PC-3 (cell line): Measurements from ENCODE around the gene HLA-DRB5. TPM values are rescaled to one million over a fixed set of nuclear protein-coding genes. Genes with fewer than 3 reads are reported as not detected.

Source experiments
- ATAC-seq: fragments of 200-7000 bp; cut with Tn5 transposase; 2 replicates; pipeline ENCODE4 v1.9.1; 2020; ENCODE audit warnings: mild to moderate bottlenecking, moderate library complexity
- BruUV-seq: library from RNA; stranded (reverse); fragments of 400-500 nt; replicated peaks from 2 replicates; lab custom pipeline; 2021; lab: Mats Ljungman, UMichigan
- CTCF ChIA-PET: fragments of 300-600 bp; sonication (Branson Sonifier 250); formaldehyde crosslinking; loops from one replicate; lab custom pipeline; 2022; ENCODE audit warnings: antibody characterized with exemption; lab: Charles Lee
- POLR2A ChIA-PET: fragments of 300-600 bp; sonication (Branson Sonifier 250); formaldehyde crosslinking; loops from one replicate; lab custom pipeline; 2022; ENCODE audit warnings: antibody characterized with exemption; ENCODE audit not compliant: unreplicated experiment; lab: Charles Lee
- DNase-seq: peaks from one replicate; pipeline ENCODE4 v3.0.0-alpha.2; 2015
- H2AFZ ChIP-seq: fragments of 300-600 bp; sonication (generic); 2 replicates; pipeline ENCODE4 v1.6.0; 2016; ENCODE audit warnings: antibody characterized with exemption, low read length
- H3F3A ChIP-seq: fragments of 300-600 bp; sonication (generic); one replicate; pipeline ENCODE4 v1.6.0; 2017; ENCODE audit warnings: antibody characterized with exemption, low read length, control low read depth, mild to moderate bottlenecking; ENCODE audit not compliant: unreplicated experiment
- H3K27ac ChIP-seq: fragments of 300-600 bp; sonication (generic); 2 replicates; pipeline ENCODE4 v1.5.1; 2016; ENCODE audit warnings: mild to moderate bottlenecking, low read length
- H3K27me3 ChIP-seq: fragments of 300-600 bp; sonication (generic); 2 replicates; pipeline ENCODE4 v1.6.1; 2016; ENCODE audit warnings: low read length, mixed read lengths
- H3K36me3 ChIP-seq: fragments of 300-600 bp; sonication (generic); 2 replicates; pipeline ENCODE4 v1.6.1; 2016; ENCODE audit warnings: low read depth, mixed run types, low read length, mixed read lengths
- H3K4me1 ChIP-seq: fragments of 300-600 bp; sonication (generic); 2 replicates; pipeline ENCODE4 v1.5.1; 2016; ENCODE audit warnings: low read length; ENCODE audit not compliant: insufficient read depth
- H3K4me2 ChIP-seq: fragments of 300-600 bp; sonication (generic); 2 replicates; pipeline ENCODE4 v1.6.0; 2016; ENCODE audit warnings: low read length
- H3K4me3 ChIP-seq: fragments of 300-600 bp; sonication (generic); 2 replicates; pipeline ENCODE4 v1.5.1; 2016; ENCODE audit warnings: mild to moderate bottlenecking, low read length, mixed read lengths
- H3K79me2 ChIP-seq: fragments of 300-600 bp; sonication (generic); 2 replicates; pipeline ENCODE4 v1.6.1; 2017; ENCODE audit warnings: low read length, mixed read lengths
- H3K9ac ChIP-seq: fragments of 300-600 bp; sonication (generic); 2 replicates; pipeline ENCODE4 v1.6.0; 2016; ENCODE audit warnings: mild to moderate bottlenecking, low read length
- H3K9me2 ChIP-seq: fragments of 300-600 bp; sonication (generic); replicated peaks from 2 replicates; pipeline ENCODE4 v1.6.1; 2016; ENCODE audit warnings: mixed run types, low read length, mixed read lengths
- H3K9me3 ChIP-seq: fragments of 300-600 bp; sonication (generic); 2 replicates; pipeline ENCODE4 v1.6.1; 2016; ENCODE audit warnings: low read length, mixed read lengths
- H4K20me1 ChIP-seq: fragments of 300-600 bp; sonication (generic); 2 replicates; pipeline ENCODE4 v1.6.1; 2016; ENCODE audit warnings: low read length, mixed read lengths
- CTCF ChIP-seq: fragments of 300-600 bp; sonication (generic); conservative IDR thresholded peaks from 2 replicates; pipeline ENCODE4 v1.5.1; 2017; ENCODE audit warnings: antibody characterized with exemption, low read depth, mild to moderate bottlenecking, low read length
- EZH2 ChIP-seq: fragments of 300-600 bp; sonication (generic); IDR thresholded peaks from one replicate; pipeline ENCODE4 v1.6.1; 2017; ENCODE audit warnings: antibody characterized with exemption, mild to moderate bottlenecking, low read length; ENCODE audit not compliant: unreplicated experiment
- EZH2phosphoT487 ChIP-seq: fragments of 300-600 bp; sonication (generic); IDR thresholded peaks from 2 replicates; pipeline ENCODE4 v1.6.1; 2018; ENCODE audit warnings: mild to moderate bottlenecking, antibody characterized with exemption, low read length, borderline replicate concordance
- intact Hi-C: fragments of 100-400 bp; cut with micrococcal nuclease; formaldehyde crosslinking; loops from 2 replicates; pipeline ENCODE4 v1.9.0; 2023
- total RNA-seq: library from RNA; depleted of rRNA; stranded (reverse); fragments of >200 nt; gene quantifications from 2 replicates; pipeline ENCODE4 v1.2.3, GENCODE V29; 2014

The HLA-DRB5 gene
- total RNA-seq, 1 experiment from 2014 or later = not detected

GRCh38 chr6:32519118-32519909, 10.8 kb downstream of the HLA-DRB5 start:
- ChIA-PET POLR2A (no interaction called here), CTCF (no interaction called here)
- no peak overlapping the region for H3K4me3 ChIP-seq
- no peaks in the 10 kb centered on the region for H3K36me3 ChIP-seq
- no peak overlapping the region for H3K27ac ChIP-seq
- ATAC-seq (no peak), DNase-seq (no peak)
- no peaks in the 10 kb centered on the region for H3K79me2 ChIP-seq
- BruUV-seq = no TSS peak
- TF ChIP-seq CTCF (no peak), EZH2 (no peak), EZH2phosphoT487 (no peak)
- H3K9ac ChIP-seq = no peak overlapping the region
- no peaks in the 10 kb centered on the region for H3K4me1 ChIP-seq
- intact Hi-C loops = no loop called here
- no peaks in the 10 kb centered on the region for H3K27me3 ChIP-seq
- no peaks in the 10 kb centered on the region for H4K20me1 ChIP-seq
- H3K4me2 ChIP-seq = no peak overlapping the region
- no peak overlapping the region for H2AFZ ChIP-seq
- H3K9me2 ChIP-seq = no peaks in the 10 kb centered on the region
- no peaks in the 10 kb centered on the region for H3K9me3 ChIP-seq
- H3F3A ChIP-seq = no peaks in the 10 kb centered on the region

- no peaks in the 10 kb centered on the region for H3K9me3 ChIP-seq
- no peaks in the 10 kb centered on the region for H3K9me2 ChIP-seq
- no peak overlapping the region for H3K4me2 ChIP-seq
- no peaks in the 10 kb centered on the region for H3K79me2 ChIP-seq
- no peak overlapping the region for H3K4me3 ChIP-seq
- ChIA-PET CTCF (no interaction called here), POLR2A (no interaction called here)
- TF ChIP-seq EZH2 (no peak), CTCF (no peak), EZH2phosphoT487 (no peak)
- no peaks in the 10 kb centered on the region for H4K20me1 ChIP-seq
- no peak for ATAC-seq
- BruUV-seq = no TSS peak
- no peaks in the 10 kb centered on the region for H3F3A ChIP-seq
- no peak overlapping the region for H3K9ac ChIP-seq
- no peak for DNase-seq
- H3K27me3 ChIP-seq = no peaks in the 10 kb centered on the region
- H2AFZ ChIP-seq = no peak overlapping the region
- no peak overlapping the region for H3K27ac ChIP-seq
- intact Hi-C loops = no loop called here
- H3K4me1 ChIP-seq = no peaks in the 10 kb centered on the region
- no peaks in the 10 kb centered on the region for H3K36me3 ChIP-seq
Measured at GRCh38 chr6:32517654-32518445, 12.2 kb downstream of the HLA-DRB5 start.

- Histone ChIP-seq H3K9me2 (no peaks in the 10 kb centered on the region), H3K36me3 (no peaks in the 10 kb centered on the region), H3K27ac (no peak overlapping the region), H4K20me1 (no peaks in the 10 kb centered on the region), H2AFZ (no peak overlapping the region), H3K4me2 (no peak overlapping the region), H3K9me3 (no peaks in the 10 kb centered on the region), H3K9ac (no peak overlapping the region), H3K27me3 (no peaks in the 10 kb centered on the region), H3K4me3 (no peak overlapping the region), H3K79me2 (no peaks in the 10 kb centered on the region), H3K4me1 (no peaks in the 10 kb centered on the region), H3F3A (no peaks in the 10 kb centered on the region)
- intact Hi-C loops = no loop called here
- TF ChIP-seq EZH2 (no peak), CTCF (no peak), EZH2phosphoT487 (no peak)
- CTCF ChIA-PET = no interaction called here
- DNase-seq = no peak
- POLR2A ChIA-PET = no interaction called here
- no TSS peak for BruUV-seq
- no peak for ATAC-seq
Measured at GRCh38 chr6:32501016-32501415, 29.1 kb downstream of the HLA-DRB5 start.
